GM23338 (cell line): Measurements from ENCODE around the gene ADGRD1. TPM values are rescaled to one million over a fixed set of nuclear protein-coding genes. Genes with fewer than 3 reads are reported as not detected.

Experiments
- ATAC-seq: fragments of 200-7000 bp; cut with Tn5 transposase; 3 replicates; pipeline ENCODE4 v1.9.1; 2020
- DNase-seq: peaks from one replicate; pipeline ENCODE4 v3.0.0-alpha.2; 2015; ENCODE audit warnings: low spot score
- H2AFZ ChIP-seq: fragments of 200-600 bp; sonication (generic); 2 replicates; pipeline ENCODE4 v1.8.0; 2016; ENCODE audit warnings: antibody characterized with exemption, mild to moderate bottlenecking, moderate library complexity
- H3F3A ChIP-seq: fragments of 200-600 bp; sonication (generic); replicated peaks from 2 replicates; pipeline ENCODE4 v1.8.0; 2017; ENCODE audit warnings: antibody characterized with exemption, mixed run types, low read depth
- H3K27ac ChIP-seq: fragments of 200-600 bp; sonication (generic); 2 replicates; pipeline ENCODE4 v1.6.1; 2016; ENCODE audit warnings: low read depth
- H3K27me3 ChIP-seq: fragments of 200-600 bp; sonication (generic); 2 replicates; pipeline ENCODE4 v1.8.0; 2016; ENCODE audit warnings: mild to moderate bottlenecking, mixed run types, moderate library complexity; ENCODE audit not compliant: insufficient read depth
- H3K36me3 ChIP-seq: fragments of 200-600 bp; sonication (generic); 2 replicates; pipeline ENCODE4 v1.8.0; 2016; ENCODE audit warnings: mild to moderate bottlenecking; ENCODE audit not compliant: insufficient read depth
- H3K4me1 ChIP-seq: fragments of 200-600 bp; sonication (generic); 2 replicates; pipeline ENCODE4 v1.8.0; 2016; ENCODE audit warnings: mild to moderate bottlenecking, moderate library complexity; ENCODE audit not compliant: insufficient read depth
- H3K4me2 ChIP-seq: fragments of 200-600 bp; sonication (generic); 2 replicates; pipeline ENCODE4 v1.7.1; 2017; ENCODE audit warnings: mixed run types
- H3K4me3 ChIP-seq: fragments of 200-600 bp; sonication (generic); 2 replicates; pipeline ENCODE4 v1.6.1; 2016; ENCODE audit warnings: mixed run types
- H3K79me2 ChIP-seq: fragments of 200-600 bp; sonication (generic); replicated peaks from 2 replicates; pipeline ENCODE4 v1.8.0; 2017; ENCODE audit warnings: mild to moderate bottlenecking; ENCODE audit not compliant: insufficient read depth
- H3K9me2 ChIP-seq: fragments of 200-600 bp; sonication (generic); 2 replicates; pipeline ENCODE4 v1.8.0; 2017; ENCODE audit not compliant: insufficient read depth
- H4K20me1 ChIP-seq: fragments of 200-600 bp; sonication (generic); replicated peaks from 2 replicates; pipeline ENCODE4 v1.8.0; 2017; ENCODE audit warnings: mild to moderate bottlenecking; ENCODE audit not compliant: insufficient read depth
- H3K27ac Mint-ChIP-seq: 2 replicates; pipeline ENCODE4 v1.8.0; 2020; ENCODE audit warnings: inconsistent platforms, mild to moderate bottlenecking, moderate library complexity, mixed read lengths
- H3K27me3 Mint-ChIP-seq: 3 replicates; pipeline ENCODE4 v1.8.0; 2022; ENCODE audit warnings: low read depth, mild to moderate bottlenecking, moderate library complexity, mixed read lengths, inconsistent platforms; ENCODE audit not compliant: insufficient read depth, poor library complexity
- H3K36me3 Mint-ChIP-seq: 3 replicates; pipeline ENCODE4 v1.8.0; 2021; ENCODE audit warnings: low read depth, mild to moderate bottlenecking, inconsistent platforms, moderate library complexity, mixed read lengths
- H3K4me1 Mint-ChIP-seq: 3 replicates; pipeline ENCODE4 v1.8.0; 2020; ENCODE audit warnings: mild to moderate bottlenecking, inconsistent platforms, mixed read lengths
- H3K4me3 Mint-ChIP-seq: 3 replicates; pipeline ENCODE4 v1.8.0; 2021; ENCODE audit warnings: moderate library complexity, mild to moderate bottlenecking, inconsistent platforms, mixed read lengths
- H3K9me3 Mint-ChIP-seq: 3 replicates; pipeline ENCODE4 v1.8.0; 2020; ENCODE audit warnings: moderate library complexity, mild to moderate bottlenecking, inconsistent platforms, mixed read lengths
- CREB1 ChIP-seq: fragments of 250-450 bp; sonication (Bioruptor Pico); IDR thresholded peaks from 2 replicates; pipeline ENCODE4 v1.5.0; 2020; ENCODE audit warnings: low read depth, mild to moderate bottlenecking, moderate library complexity
- EZH2 ChIP-seq: fragments of 200-600 bp; sonication (generic); IDR thresholded peaks from one replicate; pipeline ENCODE4 v1.8.0; 2017; ENCODE audit warnings: antibody characterized with exemption, mild to moderate bottlenecking, low read depth; ENCODE audit not compliant: unreplicated experiment
- EZH2phosphoT487 ChIP-seq: fragments of 200-600 bp; sonication (generic); IDR thresholded peaks from one replicate; pipeline ENCODE4 v1.8.1; 2018; ENCODE audit warnings: antibody characterized with exemption; ENCODE audit not compliant: unreplicated experiment
- JUNB ChIP-seq: IDR thresholded peaks from one replicate; pipeline ENCODE4 v1.6.1; 2016; ENCODE audit warnings: antibody characterized with exemption; ENCODE audit not compliant: unreplicated experiment
- NANOG ChIP-seq: IDR thresholded peaks from 2 replicates; pipeline ENCODE4 v1.6.1; 2016; ENCODE audit warnings: antibody characterized with exemption, borderline replicate concordance
- POLR2AphosphoS5 ChIP-seq: IDR thresholded peaks from 2 replicates; pipeline ENCODE4 v1.6.1; 2016; ENCODE audit warnings: antibody characterized with exemption, low read depth
- STAT1 ChIP-seq: IDR thresholded peaks from one replicate; pipeline ENCODE4 v1.6.1; 2016; ENCODE audit warnings: antibody characterized with exemption; ENCODE audit not compliant: unreplicated experiment
- ZNF114 ChIP-seq: fragments of 250-450 bp; sonication (Bioruptor Pico); IDR thresholded peaks from 2 replicates; pipeline ENCODE4 v1.5.0; 2020; ENCODE audit warnings: mild to moderate bottlenecking, moderate library complexity
- ZNF331 ChIP-seq: fragments of 250-450 bp; sonication (Bioruptor Pico); IDR thresholded peaks from 2 replicates; pipeline ENCODE4 v1.5.0; 2020; ENCODE audit warnings: low read depth, mild to moderate bottlenecking, moderate library complexity
- polyA plus RNA-seq: library from polyadenylated mRNA; unstranded; fragments of >200 nt; fragmentation: Nextera tagmentation; extraction: Ambion mirVana; gene quantifications from 2 replicates; pipeline ENCODE4 v1.2.1, GENCODE V29; 2016
- total RNA-seq: library from RNA; depleted of rRNA; stranded (reverse); fragments of >200 nt; shearing (Covaris generic); gene quantifications from 2 replicates; pipeline ENCODE4 v1.2.3, GENCODE V29; 2014
- TF ChIP-seq, protein P1 (sequence below): fragments of 250-450 bp; sonication (Bioruptor Pico); IDR thresholded peaks from 2 replicates; pipeline ENCODE4 v1.5.0; 2020; ENCODE audit warnings: mild to moderate bottlenecking, moderate library complexity
- TF ChIP-seq, protein P2 (sequence below), 2 experiments: fragments of 200-600 bp in 1 of 2; sonication (generic) in 1 of 2; conservative IDR thresholded peaks; 2 replicates each; pipeline versions ENCODE4 v1.5.1 to v1.6.1; 2016 to 2017; ENCODE audit warnings: antibody characterized with exemption in 2 of 2, low read depth in 2 of 2, mild to moderate bottlenecking in 2 of 2, moderate library complexity in 1 of 2
- TF ChIP-seq, protein P3 (sequence below): IDR thresholded peaks from one replicate; pipeline ENCODE4 v1.6.1; 2018; ENCODE audit warnings: antibody characterized with exemption; ENCODE audit not compliant: unreplicated experiment
- TF ChIP-seq, protein P4 (sequence below): IDR thresholded peaks from 2 replicates; pipeline ENCODE4 v1.6.1; 2016; ENCODE audit warnings: antibody characterized with exemption

Gene ADGRD1
- total and polyA plus RNA-seq, 2 experiments from 2014 or later = 1.4 TPM; not detected in 1

- DNase-seq (no peak), ATAC-seq (no peak)
- TF ChIP-seq POLR2AphosphoS5 = no peak
- no peak for TF ChIP-seq EZH2
- TF ChIP-seq, protein P1, sequence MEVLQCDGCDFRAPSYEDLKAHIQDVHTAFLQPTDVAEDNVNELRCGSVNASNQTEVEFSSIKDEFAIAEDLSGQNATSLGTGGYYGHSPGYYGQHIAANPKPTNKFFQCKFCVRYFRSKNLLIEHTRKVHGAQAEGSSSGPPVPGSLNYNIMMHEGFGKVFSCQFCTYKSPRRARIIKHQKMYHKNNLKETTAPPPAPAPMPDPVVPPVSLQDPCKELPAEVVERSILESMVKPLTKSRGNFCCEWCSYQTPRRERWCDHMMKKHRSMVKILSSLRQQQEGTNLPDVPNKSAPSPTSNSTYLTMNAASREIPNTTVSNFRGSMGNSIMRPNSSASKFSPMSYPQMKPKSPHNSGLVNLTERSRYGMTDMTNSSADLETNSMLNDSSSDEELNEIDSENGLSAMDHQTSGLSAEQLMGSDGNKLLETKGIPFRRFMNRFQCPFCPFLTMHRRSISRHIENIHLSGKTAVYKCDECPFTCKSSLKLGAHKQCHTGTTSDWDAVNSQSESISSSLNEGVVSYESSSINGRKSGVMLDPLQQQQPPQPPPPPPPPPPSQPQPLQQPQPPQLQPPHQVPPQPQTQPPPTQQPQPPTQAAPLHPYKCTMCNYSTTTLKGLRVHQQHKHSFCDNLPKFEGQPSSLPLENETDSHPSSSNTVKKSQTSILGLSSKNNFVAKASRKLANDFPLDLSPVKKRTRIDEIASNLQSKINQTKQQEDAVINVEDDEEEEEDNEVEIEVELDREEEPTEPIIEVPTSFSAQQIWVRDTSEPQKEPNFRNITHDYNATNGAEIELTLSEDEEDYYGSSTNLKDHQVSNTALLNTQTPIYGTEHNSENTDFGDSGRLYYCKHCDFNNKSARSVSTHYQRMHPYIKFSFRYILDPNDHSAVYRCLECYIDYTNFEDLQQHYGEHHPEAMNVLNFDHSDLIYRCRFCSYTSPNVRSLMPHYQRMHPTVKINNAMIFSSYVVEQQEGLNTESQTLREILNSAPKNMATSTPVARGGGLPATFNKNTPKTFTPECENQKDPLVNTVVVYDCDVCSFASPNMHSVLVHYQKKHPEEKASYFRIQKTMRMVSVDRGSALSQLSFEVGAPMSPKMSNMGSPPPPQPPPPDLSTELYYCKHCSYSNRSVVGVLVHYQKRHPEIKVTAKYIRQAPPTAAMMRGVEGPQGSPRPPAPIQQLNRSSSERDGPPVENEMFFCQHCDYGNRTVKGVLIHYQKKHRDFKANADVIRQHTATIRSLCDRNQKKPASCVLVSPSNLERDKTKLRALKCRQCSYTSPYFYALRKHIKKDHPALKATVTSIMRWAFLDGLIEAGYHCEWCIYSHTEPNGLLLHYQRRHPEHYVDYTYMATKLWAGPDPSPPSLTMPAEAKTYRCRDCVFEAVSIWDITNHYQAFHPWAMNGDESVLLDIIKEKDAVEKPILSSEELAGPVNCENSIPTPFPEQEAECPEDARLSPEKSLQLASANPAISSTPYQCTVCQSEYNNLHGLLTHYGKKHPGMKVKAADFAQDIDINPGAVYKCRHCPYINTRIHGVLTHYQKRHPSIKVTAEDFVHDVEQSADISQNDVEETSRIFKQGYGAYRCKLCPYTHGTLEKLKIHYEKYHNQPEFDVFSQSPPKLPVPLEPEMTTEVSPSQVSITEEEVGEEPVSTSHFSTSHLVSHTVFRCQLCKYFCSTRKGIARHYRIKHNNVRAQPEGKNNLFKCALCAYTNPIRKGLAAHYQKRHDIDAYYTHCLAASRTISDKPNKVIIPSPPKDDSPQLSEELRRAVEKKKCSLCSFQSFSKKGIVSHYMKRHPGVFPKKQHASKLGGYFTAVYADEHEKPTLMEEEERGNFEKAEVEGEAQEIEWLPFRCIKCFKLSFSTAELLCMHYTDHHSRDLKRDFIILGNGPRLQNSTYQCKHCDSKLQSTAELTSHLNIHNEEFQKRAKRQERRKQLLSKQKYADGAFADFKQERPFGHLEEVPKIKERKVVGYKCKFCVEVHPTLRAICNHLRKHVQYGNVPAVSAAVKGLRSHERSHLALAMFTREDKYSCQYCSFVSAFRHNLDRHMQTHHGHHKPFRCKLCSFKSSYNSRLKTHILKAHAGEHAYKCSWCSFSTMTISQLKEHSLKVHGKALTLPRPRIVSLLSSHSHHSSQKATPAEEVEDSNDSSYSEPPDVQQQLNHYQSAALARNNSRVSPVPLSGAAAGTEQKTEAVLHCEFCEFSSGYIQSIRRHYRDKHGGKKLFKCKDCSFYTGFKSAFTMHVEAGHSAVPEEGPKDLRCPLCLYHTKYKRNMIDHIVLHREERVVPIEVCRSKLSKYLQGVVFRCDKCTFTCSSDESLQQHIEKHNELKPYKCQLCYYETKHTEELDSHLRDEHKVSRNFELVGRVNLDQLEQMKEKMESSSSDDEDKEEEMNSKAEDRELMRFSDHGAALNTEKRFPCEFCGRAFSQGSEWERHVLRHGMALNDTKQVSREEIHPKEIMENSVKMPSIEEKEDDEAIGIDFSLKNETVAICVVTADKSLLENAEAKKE (CRISPR knock-in tag) = no peak
- TF ChIP-seq, protein P2, sequence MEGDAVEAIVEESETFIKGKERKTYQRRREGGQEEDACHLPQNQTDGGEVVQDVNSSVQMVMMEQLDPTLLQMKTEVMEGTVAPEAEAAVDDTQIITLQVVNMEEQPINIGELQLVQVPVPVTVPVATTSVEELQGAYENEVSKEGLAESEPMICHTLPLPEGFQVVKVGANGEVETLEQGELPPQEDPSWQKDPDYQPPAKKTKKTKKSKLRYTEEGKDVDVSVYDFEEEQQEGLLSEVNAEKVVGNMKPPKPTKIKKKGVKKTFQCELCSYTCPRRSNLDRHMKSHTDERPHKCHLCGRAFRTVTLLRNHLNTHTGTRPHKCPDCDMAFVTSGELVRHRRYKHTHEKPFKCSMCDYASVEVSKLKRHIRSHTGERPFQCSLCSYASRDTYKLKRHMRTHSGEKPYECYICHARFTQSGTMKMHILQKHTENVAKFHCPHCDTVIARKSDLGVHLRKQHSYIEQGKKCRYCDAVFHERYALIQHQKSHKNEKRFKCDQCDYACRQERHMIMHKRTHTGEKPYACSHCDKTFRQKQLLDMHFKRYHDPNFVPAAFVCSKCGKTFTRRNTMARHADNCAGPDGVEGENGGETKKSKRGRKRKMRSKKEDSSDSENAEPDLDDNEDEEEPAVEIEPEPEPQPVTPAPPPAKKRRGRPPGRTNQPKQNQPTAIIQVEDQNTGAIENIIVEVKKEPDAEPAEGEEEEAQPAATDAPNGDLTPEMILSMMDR (conservative IDR thresholded peaks at IDR 0.05; ENCODE audit: low read depth in 2 of 2) = no peak
- TF ChIP-seq EZH2phosphoT487 = no peak
- TF ChIP-seq JUNB = no peak
- no peak for TF ChIP-seq CREB1 (CRISPR knock-in tag)
- TF ChIP-seq, protein P3, sequence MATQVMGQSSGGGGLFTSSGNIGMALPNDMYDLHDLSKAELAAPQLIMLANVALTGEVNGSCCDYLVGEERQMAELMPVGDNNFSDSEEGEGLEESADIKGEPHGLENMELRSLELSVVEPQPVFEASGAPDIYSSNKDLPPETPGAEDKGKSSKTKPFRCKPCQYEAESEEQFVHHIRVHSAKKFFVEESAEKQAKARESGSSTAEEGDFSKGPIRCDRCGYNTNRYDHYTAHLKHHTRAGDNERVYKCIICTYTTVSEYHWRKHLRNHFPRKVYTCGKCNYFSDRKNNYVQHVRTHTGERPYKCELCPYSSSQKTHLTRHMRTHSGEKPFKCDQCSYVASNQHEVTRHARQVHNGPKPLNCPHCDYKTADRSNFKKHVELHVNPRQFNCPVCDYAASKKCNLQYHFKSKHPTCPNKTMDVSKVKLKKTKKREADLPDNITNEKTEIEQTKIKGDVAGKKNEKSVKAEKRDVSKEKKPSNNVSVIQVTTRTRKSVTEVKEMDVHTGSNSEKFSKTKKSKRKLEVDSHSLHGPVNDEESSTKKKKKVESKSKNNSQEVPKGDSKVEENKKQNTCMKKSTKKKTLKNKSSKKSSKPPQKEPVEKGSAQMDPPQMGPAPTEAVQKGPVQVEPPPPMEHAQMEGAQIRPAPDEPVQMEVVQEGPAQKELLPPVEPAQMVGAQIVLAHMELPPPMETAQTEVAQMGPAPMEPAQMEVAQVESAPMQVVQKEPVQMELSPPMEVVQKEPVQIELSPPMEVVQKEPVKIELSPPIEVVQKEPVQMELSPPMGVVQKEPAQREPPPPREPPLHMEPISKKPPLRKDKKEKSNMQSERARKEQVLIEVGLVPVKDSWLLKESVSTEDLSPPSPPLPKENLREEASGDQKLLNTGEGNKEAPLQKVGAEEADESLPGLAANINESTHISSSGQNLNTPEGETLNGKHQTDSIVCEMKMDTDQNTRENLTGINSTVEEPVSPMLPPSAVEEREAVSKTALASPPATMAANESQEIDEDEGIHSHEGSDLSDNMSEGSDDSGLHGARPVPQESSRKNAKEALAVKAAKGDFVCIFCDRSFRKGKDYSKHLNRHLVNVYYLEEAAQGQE = no peak
- no peak for TF ChIP-seq STAT1
- TF ChIP-seq ZNF114 (CRISPR knock-in tag) = no peak
- no peak for TF ChIP-seq ZNF331 (CRISPR knock-in tag)
- TF ChIP-seq NANOG = no peak
- TF ChIP-seq, protein P4, sequence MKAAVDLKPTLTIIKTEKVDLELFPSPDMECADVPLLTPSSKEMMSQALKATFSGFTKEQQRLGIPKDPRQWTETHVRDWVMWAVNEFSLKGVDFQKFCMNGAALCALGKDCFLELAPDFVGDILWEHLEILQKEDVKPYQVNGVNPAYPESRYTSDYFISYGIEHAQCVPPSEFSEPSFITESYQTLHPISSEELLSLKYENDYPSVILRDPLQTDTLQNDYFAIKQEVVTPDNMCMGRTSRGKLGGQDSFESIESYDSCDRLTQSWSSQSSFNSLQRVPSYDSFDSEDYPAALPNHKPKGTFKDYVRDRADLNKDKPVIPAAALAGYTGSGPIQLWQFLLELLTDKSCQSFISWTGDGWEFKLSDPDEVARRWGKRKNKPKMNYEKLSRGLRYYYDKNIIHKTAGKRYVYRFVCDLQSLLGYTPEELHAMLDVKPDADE = no peak
- H3F3A ChIP-seq = no peaks in the 10 kb centered on the region
- peaks cover 7% of the 10 kb centered on the region for H3K27me3 Mint-ChIP-seq
- no peaks in the 10 kb centered on the region for H3K27me3 ChIP-seq
- H3K9me3 Mint-ChIP-seq = no peaks in the 10 kb centered on the region; the same call in 2 of the 3 replicates
- H3K4me1 Mint-ChIP-seq = no peaks in the 10 kb centered on the region
- H3K4me3 Mint-ChIP-seq = no peak overlapping the region
- H3K4me3 ChIP-seq = no peak overlapping the region
- H3K79me2 ChIP-seq = no peaks in the 10 kb centered on the region
- no peaks in the 10 kb centered on the region for H3K36me3 Mint-ChIP-seq
- no peak overlapping the region for H3K27ac ChIP-seq
- H3K36me3 ChIP-seq = no peaks in the 10 kb centered on the region
- no peaks in the 10 kb centered on the region for H3K4me1 ChIP-seq
- no peaks in the 10 kb centered on the region for H3K9me2 ChIP-seq
- H3K4me2 ChIP-seq = no peak overlapping the region
- H3K27ac Mint-ChIP-seq = no peak overlapping the region
- no peaks in the 10 kb centered on the region for H4K20me1 ChIP-seq
- H2AFZ ChIP-seq = no peak overlapping the region
These were observed 70.3 kb downstream of the ADGRD1 start for GRCh38 chr12:131024026-131024425.
